ENCODE data around the gene GABBR1. TPM values are rescaled to one million over a fixed set of nuclear protein-coding genes. Genes with fewer than 3 reads are reported as not detected.

GABBR1 gene
- total RNA-seq, 2 experiments from 2014 or later, result 9.6 to 11.3 TPM

- ChIA-PET POLR2A (no interaction called here), CTCF (no interaction called here)
Measured at GRCh38 chr6:29591677-29592076, 41.3 kb downstream of the GABBR1 start.

DNA sequence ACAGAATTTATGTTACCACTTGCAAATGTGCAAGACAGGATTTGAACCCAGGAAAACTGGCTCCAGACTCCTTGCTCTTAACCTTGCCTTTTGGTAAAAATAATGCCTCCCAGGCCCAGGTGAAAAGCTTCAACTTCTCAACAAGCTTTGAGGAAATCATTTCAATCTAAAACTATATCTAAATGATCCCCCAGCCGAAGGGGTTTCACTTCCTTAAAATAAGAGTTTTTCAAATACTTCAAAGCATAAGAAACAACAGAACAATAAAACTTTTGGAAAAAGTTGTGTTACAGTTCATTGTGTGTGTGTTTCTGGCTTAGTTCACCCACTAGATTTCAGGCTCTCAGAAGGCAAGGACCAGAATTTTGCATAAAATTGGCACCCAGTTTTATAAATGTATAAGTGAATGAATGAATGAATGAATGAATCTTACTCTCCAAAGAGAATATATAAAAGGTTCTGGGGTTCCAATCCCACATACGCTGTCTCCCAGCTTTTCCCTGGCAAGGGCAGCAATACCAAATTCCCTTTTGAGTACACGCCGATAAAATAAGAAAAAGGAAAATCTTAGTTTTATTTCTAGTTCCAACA lies 42.7 kb downstream of the GABBR1 start:
- POLR2A ChIA-PET, result no interaction called here
- CTCF ChIA-PET, result no interaction called here

DNA sequence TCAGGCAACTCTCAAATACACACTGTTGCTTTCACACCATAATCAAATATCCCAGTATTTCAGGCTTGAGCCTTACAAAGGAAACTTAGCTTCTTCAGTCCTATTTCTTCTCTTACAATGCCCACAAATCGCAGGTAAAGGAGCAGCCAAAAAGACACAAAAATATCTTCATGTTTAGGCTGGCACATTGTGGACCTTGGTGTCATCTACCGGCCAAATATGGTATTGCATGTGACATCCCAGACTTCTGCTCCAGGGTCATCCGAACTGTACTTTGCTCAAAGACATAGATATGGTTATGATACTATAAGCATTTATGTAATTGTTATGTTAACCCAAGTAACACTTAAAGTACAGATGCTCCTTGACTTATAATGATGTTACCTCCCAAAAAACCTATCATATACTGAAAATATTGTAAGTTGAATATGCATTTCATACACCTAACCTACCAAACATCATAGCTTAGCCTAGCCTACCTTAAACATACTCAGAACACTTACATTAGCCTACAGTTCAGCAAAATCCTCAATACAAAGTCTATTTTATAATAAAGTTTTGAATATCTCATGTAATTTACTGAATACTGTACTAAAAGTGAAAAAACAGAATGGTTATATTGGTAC lies 43.4 kb downstream of the GABBR1 start:
- ChIA-PET CTCF (interaction anchor here (0.9 to 1.2 kb wide), 3 partner anchors 9 to 24 kb away, joined by 3 read pairs; no protein-coding TSS in a partner anchor), POLR2A (no interaction called here)

DNA sequence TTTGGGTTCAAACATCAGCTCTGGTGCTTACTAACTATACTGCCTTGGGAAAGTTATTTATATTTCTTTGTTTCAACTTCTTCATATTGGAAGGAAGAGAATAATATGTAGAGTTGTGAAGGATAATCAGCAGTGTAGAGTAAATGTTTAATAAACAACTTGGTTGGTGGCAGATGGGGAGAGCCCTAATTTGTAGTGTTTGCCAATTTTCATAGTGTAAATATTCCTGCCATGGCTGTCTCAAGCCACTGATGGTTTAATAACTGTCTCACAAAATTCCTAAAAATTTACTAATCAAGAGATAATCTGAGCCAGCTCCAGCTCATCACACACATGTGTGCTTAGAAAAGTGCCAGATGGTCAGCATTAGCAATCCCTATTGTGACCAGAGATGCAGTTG lies 48.2 kb downstream of the GABBR1 start, which contains the start of gene OR2H2:
TSS of gene OR2H2 (plus strand) at position 301 of the 400 bp plus-strand sequence. CDS start 2,824 bp downstream, outside the sequence.
- CTCF ChIA-PET, result no interaction called here
- POLR2A ChIA-PET, result no interaction called here

DNA sequence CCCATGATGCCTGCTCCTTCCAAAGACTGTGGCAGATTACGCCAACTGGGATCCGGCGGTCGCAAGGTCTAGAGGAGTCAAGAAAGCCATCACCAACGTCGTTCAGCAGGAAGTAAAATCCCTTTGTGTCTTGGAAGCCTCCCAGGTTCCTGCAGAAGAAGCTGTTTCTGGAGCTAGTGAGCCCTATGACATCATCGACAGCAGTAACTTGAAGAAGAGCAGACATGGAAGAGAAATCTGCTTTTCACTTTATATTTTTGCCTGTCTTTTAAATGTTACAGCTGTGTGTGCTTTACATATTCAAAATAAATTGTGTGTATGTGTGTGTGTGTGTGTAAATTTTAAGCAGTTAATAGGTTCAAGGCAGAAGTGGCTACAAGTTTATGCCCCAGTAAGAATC lies 55.4 kb downstream of the GABBR1 start:
- CTCF ChIA-PET, result no interaction called here
- POLR2A ChIA-PET, result no interaction called here

GRCh38 chr6:29576056-29576455 lies 56.9 kb downstream of the GABBR1 start:
- ChIA-PET CTCF (no interaction called here), POLR2A (no interaction called here)

DNA sequence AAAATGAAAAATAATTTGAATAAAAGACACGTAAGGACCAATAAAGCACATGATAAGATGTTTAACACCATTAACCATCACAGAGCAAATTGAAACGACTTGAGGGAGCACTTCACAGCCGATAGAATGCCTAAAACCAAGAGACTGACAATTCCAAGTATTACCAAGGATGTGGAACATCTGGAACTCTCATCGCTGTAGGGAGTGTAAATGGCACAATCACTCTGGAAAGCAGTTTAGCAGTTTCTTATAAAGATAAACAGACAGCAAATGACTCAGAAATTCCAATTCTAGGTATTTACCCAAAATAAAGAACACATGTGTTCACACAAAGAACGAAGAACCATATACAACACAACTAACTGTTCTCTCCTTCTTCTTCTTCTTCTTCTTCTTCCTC lies 65.0 kb downstream of the GABBR1 start:
- ChIA-PET POLR2A (no interaction called here), CTCF (no interaction called here)

GRCh38 chr6:29567541-29567940 lies 65.4 kb downstream of the GABBR1 start:
- POLR2A ChIA-PET, result no interaction called here
- CTCF ChIA-PET, result no interaction called here

GRCh38 chr6:29566856-29567255 lies 66.1 kb downstream of the GABBR1 start:
- ChIA-PET POLR2A (no interaction called here), CTCF (no interaction called here)

- CTCF ChIA-PET, result interaction anchor here (1.3 kb wide), 1 partner anchor 24 kb away, joined by 3 read pairs; no protein-coding TSS in a partner anchor
- POLR2A ChIA-PET, result no interaction called here
Measured at GRCh38 chr6:29564875-29565274, 68.1 kb downstream of the GABBR1 start.

DNA sequence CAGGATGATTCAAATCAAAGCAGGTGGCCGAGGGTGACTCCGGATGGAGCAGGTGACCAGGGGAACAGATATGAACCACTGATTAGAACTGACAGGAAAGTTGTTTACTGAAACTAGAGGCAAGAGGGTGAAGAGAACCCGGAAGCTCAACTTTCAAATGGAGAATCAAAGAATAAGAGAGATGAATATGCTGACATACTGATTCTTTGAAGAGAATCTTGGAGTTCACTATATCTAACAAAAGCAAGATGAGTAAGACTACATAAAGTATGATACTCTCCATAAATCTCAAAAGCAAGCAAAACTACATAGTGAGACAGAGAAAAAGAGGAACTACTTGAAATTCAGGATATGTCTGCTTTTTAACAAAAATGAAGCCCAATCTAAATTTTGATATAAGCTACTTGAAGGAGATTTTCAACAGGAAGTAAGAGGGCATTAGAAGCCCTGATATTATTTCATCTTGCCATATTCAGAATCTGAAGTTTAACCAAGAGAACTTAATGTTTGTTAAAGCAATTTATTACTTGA lies 69.5 kb downstream of the GABBR1 start:
- POLR2A ChIA-PET, result no interaction called here
- CTCF ChIA-PET, result no interaction called here

- ChIA-PET CTCF (no interaction called here), POLR2A (no interaction called here)
Measured at GRCh38 chr6:29561606-29562181, 71.3 kb downstream of the GABBR1 start.

GRCh38 chr6:29561091-29561490 lies 71.9 kb downstream of the GABBR1 start:
- CTCF ChIA-PET, result no interaction called here
- POLR2A ChIA-PET, result no interaction called here

GRCh38 chr6:29559524-29560287 lies 73.3 kb downstream of the GABBR1 start, which contains the start of gene UBD:
TSS of gene UBD (minus strand) at chr6:29559732. CDS start at chr6:29559701, 31 bp downstream.
- CTCF ChIA-PET, result no interaction called here

DNA sequence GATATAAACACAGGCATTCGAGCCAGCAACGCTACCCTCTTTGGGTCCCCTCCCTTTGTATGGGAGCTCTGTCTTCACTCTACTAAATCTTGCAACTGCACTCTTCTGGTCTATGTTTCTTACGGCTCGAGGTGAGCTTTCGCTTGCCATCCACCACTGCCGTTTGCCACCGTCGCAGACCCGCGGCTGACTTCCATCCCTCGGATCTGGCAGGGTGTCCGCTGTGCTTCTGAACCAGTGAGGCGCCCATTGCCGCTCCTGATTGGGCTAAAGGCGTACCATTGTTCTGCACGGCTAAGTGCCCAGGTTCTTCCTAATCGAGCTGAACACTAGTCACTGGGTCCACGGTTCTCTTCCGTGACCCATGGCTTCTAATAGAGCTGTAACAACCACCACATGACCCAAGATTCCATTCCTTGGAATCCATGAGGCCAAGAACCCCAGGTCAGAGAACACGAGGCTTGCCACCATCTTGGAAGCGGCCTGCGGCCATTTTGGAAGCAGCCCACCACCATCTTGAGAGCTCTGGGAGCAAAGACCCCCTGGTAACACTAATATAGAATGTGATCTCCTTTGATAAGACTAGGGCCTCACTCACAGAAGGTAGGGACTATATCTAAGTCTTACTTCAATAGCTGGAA lies 74.4 kb downstream of the GABBR1 start:
- POLR2A ChIA-PET, result interaction anchor here (0.6 kb wide), 1 partner anchor 1279 kb away, joined by 3 read pairs; no protein-coding TSS in a partner anchor
- CTCF ChIA-PET, result no interaction called here

More at GRCh38 chr6:29559524-29560287, 73.3 kb downstream of the GABBR1 start, which contains the start of gene UBD:
- POLR2A ChIA-PET, result no interaction called here

GRCh38 chr6:29557320-29557719 lies 75.7 kb downstream of the GABBR1 start:
- POLR2A ChIA-PET, result no interaction called here
- CTCF ChIA-PET, result no interaction called here

DNA sequence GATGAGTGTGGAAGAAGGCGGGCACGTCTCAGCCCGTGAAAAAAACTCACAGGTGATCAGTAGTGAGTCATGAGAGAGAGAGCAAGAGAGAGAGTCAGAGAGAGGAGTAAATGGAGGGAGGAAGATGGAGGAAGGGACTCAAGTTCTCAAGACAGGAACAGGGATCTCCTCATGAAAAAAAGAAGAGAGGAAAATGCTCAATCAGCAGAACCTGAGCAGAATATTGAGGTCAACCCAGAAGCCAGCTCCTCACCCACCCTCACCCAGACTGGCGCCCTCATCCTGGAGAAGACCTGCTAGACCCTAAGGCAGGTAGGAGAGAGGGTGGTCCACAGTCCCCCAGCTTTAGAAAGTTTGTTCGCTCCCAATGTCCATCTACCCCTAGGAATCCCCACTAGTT lies 78.2 kb downstream of the GABBR1 start:
- POLR2A ChIA-PET, result no interaction called here
- CTCF ChIA-PET, result no interaction called here

GRCh38 chr6:29553268-29554057 lies 79.5 kb downstream of the GABBR1 start:
- ChIA-PET POLR2A (no interaction called here), CTCF (no interaction called here)

DNA sequence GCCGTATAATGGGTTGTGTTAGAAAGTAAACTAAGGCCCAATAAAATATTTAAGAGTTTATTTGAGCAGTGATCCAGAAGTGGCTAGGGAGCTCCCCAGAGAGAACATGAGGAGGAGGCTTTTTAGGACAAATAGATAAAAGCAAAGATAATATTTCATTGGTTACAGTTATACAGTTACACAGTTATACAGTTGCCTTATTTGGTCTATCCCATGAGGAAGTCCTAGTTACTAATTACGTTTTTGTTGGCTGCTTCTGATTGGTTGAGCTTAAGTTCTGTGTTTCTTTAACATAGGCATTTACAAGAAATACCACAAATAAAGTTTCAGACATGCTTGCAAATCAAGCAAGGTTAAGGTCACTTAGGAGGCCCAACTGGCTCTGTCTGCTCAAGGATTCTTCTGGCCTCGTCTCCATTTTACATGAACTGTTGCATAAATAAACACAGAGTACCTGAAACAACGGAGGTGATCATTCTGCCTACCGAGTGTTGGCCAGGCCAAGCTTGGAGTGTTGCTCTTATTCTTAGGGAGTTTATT lies 80.4 kb downstream of the GABBR1 start:
- POLR2A ChIA-PET, result no interaction called here

More for the DNA sequence above, 80.4 kb downstream of the GABBR1 start:
- CTCF ChIA-PET, result no interaction called here

All from activated CD8-positive, alpha-beta memory T cell treated with anti-CD3 and anti-CD28 coated beads for 36 hours (primary cell).